GM12864 (cell line): ENCODE data around the gene CELF2.

Experiments used
- DNase-seq: peaks from one replicate; pipeline ENCODE4 v3.0.0-alpha.2; 2011; ENCODE audit warnings: low read depth
- H3K4me3 ChIP-seq: 2 replicates; pipeline ENCODE4 v1.5.1; 2011; ENCODE audit warnings: mild to moderate bottlenecking, low read depth, low read length, control low read depth
- CTCF ChIP-seq: IDR thresholded peaks from 2 replicates; pipeline ENCODE4 v1.5.1; 2011; ENCODE audit warnings: low read depth, mild to moderate bottlenecking, moderate library complexity, low read length, control low read depth, inconsistent platforms; ENCODE audit errors: missing control alignments

CELF2 gene

GRCh38 chr10:11257440-11258090, 239.9 kb downstream of the CELF2 start:
- DNase-seq = no peak
- H3K4me3 ChIP-seq = no peak overlapping the region
- TF ChIP-seq CTCF = no peak

GRCh38 chr10:11260170-11260569, 242.5 kb downstream of the CELF2 start:
- H3K4me3 ChIP-seq = no peak overlapping the region
- no peak for TF ChIP-seq CTCF
- DNase-seq = no peak

GRCh38 chr10:11261143-11261542, 243.5 kb downstream of the CELF2 start:
- no peak for DNase-seq
- no peak for TF ChIP-seq CTCF
- H3K4me3 ChIP-seq = no peak overlapping the region

GRCh38 chr10:11261687-11262493, 244.2 kb downstream of the CELF2 start:
- H3K4me3 ChIP-seq = no peak overlapping the region

GRCh38 chr10:11262494-11263345, 245.0 kb downstream of the CELF2 start:
- DNase-seq = no peak
- H3K4me3 ChIP-seq = no peak overlapping the region
- no peak for TF ChIP-seq CTCF

More at GRCh38 chr10:11261687-11262493, 244.2 kb downstream of the CELF2 start:
- DNase-seq = no peak
- TF ChIP-seq CTCF = no peak

- H3K4me3 ChIP-seq = no peak overlapping the region
- DNase-seq = no peak
- TF ChIP-seq CTCF = no peak
Observed at GRCh38 chr10:11263767-11264166, 246.1 kb downstream of the CELF2 start.
